HEK293T (cell line): Measurements from ENCODE around the gene RSPH3.

ENCODE experiments used
- CTBP1 ChIP-seq: fragments of 450-650 bp; IDR thresholded peaks from 2 replicates; pipeline ENCODE4 v1.6.1; 2016; ENCODE audit warnings: borderline replicate concordance
- FOXA1 ChIP-seq: fragments of 450-650 bp; IDR thresholded peaks from 2 replicates; pipeline ENCODE4 v1.6.1; 2016; ENCODE audit warnings: mild to moderate bottlenecking
- FOXM1 ChIP-seq: fragments of 450-650 bp; IDR thresholded peaks from 2 replicates; pipeline ENCODE4 v1.6.1; 2017; ENCODE audit warnings: mild to moderate bottlenecking, borderline replicate concordance
- L3MBTL2 ChIP-seq: fragments of 450-650 bp; conservative IDR thresholded peaks from 2 replicates; pipeline ENCODE4 v1.6.1; 2016; ENCODE audit warnings: mild to moderate bottlenecking
- NFRKB ChIP-seq: fragments of 450-650 bp; IDR thresholded peaks from 2 replicates; pipeline ENCODE4 v1.6.1; 2016; ENCODE audit warnings: mild to moderate bottlenecking, moderate library complexity
- SP1 ChIP-seq: fragments of 450-650 bp; IDR thresholded peaks from 2 replicates; pipeline ENCODE4 v1.6.1; 2017
- SUZ12 ChIP-seq: fragments of 450-650 bp; IDR thresholded peaks from 2 replicates; pipeline ENCODE4 v1.6.1; 2016; ENCODE audit warnings: mild to moderate bottlenecking
- TARDBP ChIP-seq: fragments of 450-650 bp; IDR thresholded peaks from 2 replicates; pipeline ENCODE4 v1.6.1; 2016
- ZNF384 ChIP-seq: fragments of 450-650 bp; IDR thresholded peaks from 2 replicates; pipeline ENCODE4 v1.6.1; 2016
- TF ChIP-seq, protein P1 (sequence below): fragments of 450-650 bp; IDR thresholded peaks from 2 replicates; pipeline ENCODE4 v1.6.1; 2016

DNA sequence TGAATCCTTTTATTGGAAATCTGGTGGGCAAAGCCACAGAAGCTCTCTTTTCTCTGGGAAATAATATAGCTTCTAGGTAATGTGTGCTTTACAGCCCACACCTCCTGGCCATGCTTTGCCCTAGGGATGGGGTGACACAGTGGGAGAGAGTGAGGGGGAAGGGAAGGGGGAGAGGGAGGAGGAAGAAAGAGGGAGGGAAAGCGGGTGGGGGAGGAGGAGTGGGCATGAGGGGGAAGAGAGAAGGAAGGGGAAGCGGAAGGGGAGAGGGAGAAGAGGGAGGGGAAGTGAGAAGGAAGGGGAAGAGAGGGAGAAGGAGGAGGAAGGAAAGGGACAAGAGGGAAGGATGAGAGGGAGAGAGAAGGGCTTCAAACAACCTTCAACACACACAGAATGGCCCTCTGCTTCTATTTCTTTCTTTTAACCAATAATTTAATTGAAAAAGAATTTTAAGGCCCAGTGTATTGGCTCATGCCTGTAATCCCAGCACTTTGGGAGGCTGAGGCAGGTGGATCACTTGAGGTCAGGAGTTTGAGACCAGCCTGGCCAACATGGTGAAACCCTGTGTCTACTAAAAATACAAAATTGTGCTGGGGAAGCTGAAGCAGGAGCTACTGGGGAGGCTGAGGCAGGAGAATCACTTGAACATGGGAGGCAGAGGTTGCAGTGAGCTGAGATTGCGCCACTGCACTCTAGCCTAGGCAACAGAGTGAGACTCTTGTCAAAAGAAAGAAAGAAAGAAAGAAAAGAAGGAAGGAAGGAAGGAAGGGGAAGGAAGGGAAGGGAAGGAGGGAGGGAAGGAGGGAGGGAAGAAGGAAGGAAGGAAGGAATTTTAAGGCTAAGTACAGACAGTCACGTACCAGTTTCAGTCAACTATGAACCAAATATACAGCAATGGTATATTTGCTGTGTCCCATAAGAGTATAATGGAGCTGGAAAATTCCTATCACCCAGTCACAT is 75.2 kb downstream of the RSPH3 start:
- TF ChIP-seq SP1 = no peak
- no peak for TF ChIP-seq FOXA1
- no peak for TF ChIP-seq ZNF384
- TF ChIP-seq L3MBTL2 = no peak; the same call in 1 of the 2 replicates
- no peak for TF ChIP-seq SUZ12
- TF ChIP-seq, protein P1, sequence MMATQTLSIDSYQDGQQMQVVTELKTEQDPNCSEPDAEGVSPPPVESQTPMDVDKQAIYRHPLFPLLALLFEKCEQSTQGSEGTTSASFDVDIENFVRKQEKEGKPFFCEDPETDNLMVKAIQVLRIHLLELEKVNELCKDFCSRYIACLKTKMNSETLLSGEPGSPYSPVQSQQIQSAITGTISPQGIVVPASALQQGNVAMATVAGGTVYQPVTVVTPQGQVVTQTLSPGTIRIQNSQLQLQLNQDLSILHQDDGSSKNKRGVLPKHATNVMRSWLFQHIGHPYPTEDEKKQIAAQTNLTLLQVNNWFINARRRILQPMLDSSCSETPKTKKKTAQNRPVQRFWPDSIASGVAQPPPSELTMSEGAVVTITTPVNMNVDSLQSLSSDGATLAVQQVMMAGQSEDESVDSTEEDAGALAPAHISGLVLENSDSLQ = no peak
- TF ChIP-seq CTBP1 = no peak
- TF ChIP-seq NFRKB = no peak
- TF ChIP-seq TARDBP = no peak
- TF ChIP-seq FOXM1 = no peak
